ENCODE results near the gene TRAPPC2B.

DNA sequence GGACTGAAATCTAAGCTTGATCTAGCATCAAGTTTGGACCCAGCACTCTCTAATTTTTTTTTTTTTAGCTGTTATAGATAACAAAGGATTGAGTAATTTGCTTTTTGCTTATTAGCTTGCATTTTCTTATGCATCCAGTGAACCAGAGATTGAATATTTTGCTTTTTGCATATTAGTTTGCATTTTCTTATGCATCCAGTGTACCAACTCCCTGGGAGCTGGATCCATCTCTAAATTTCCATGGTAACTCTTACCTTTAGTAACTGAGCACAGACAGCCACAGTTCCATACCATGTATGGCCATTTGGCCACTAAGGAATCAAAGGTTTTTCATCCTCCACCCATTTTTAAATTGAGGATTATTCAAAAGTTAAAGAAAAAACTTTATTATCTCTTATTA is 17.6 kb downstream of the TRAPPC2B start:
- TF ChIP-seq, protein P1, sequence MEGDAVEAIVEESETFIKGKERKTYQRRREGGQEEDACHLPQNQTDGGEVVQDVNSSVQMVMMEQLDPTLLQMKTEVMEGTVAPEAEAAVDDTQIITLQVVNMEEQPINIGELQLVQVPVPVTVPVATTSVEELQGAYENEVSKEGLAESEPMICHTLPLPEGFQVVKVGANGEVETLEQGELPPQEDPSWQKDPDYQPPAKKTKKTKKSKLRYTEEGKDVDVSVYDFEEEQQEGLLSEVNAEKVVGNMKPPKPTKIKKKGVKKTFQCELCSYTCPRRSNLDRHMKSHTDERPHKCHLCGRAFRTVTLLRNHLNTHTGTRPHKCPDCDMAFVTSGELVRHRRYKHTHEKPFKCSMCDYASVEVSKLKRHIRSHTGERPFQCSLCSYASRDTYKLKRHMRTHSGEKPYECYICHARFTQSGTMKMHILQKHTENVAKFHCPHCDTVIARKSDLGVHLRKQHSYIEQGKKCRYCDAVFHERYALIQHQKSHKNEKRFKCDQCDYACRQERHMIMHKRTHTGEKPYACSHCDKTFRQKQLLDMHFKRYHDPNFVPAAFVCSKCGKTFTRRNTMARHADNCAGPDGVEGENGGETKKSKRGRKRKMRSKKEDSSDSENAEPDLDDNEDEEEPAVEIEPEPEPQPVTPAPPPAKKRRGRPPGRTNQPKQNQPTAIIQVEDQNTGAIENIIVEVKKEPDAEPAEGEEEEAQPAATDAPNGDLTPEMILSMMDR (IDR thresholded peaks at IDR 0.05) = no peak
- no peak for TF ChIP-seq POLR2A (IDR thresholded peaks at IDR 0.05)
